ENCODE results near the gene COL7A1.

Gene COL7A1

GRCh38 chr3:48630407-48630806 lies 35.3 kb upstream of the COL7A1 start:
- peaks cover 16% of the 10 kb centered on the region; the same call in 1 of the 2 replicates for H4K20me1 ChIP-seq (ENCODE audit: insufficient read depth, low read length)
- no peak for DNase-seq
- H3K9me3 ChIP-seq (ENCODE audit: insufficient read depth, low read length, severe bottlenecking), result no peaks in the 10 kb centered on the region
- no peak overlapping the region for H3K4me2 ChIP-seq (ENCODE audit: insufficient read depth, low read length)
- peaks cover 64% of the 10 kb centered on the region for H3K36me3 ChIP-seq (ENCODE audit: insufficient read depth, low read length)
- no peaks in the 10 kb centered on the region for H3K27me3 ChIP-seq (ENCODE audit: insufficient read depth, low read length, poor library complexity)
- H3K4me1 ChIP-seq (ENCODE audit: insufficient read depth, low read length), result peaks cover 16% of the 10 kb centered on the region
- no peak overlapping the region for H3K9ac ChIP-seq (ENCODE audit: low read depth, low read length)
- peaks cover 9% of the 10 kb centered on the region; the same call in 1 of the 2 replicates for H3K79me2 ChIP-seq (ENCODE audit: insufficient read depth, low read length)
- no peak overlapping the region for H2AFZ ChIP-seq (ENCODE audit: low read depth, low read length)
- H3K4me3 ChIP-seq (ENCODE audit: low read depth in 1 of 2, low read length in 2 of 2), result no peak overlapping the region
- no peak for ATAC-seq (ENCODE audit: insufficient read depth, low read depth)
- H3K27ac ChIP-seq (ENCODE audit: low read length), result no peak overlapping the region
- TF ChIP-seq CTCF (IDR thresholded peaks at IDR 0.05; ENCODE audit: borderline replicate concordance, extremely low read depth, low read length, poor library complexity, severe bottlenecking) (no peak), EZH2 (IDR thresholded peaks at IDR 0.05; ENCODE audit: borderline replicate concordance, low read depth, low read length, severe bottlenecking) (no peak)

- H3K27ac ChIP-seq (ENCODE audit: low read length), result no peak overlapping the region
- no peak overlapping the region for H3K9ac ChIP-seq (ENCODE audit: low read depth, low read length)
- H3K9me3 ChIP-seq (ENCODE audit: insufficient read depth, low read length, severe bottlenecking), result no peaks in the 10 kb centered on the region
- peaks cover 16% of the 10 kb centered on the region for H3K4me1 ChIP-seq (ENCODE audit: insufficient read depth, low read length)
- ATAC-seq (ENCODE audit: insufficient read depth, low read depth), result no peak
- peaks cover 16% of the 10 kb centered on the region; the same call in 1 of the 2 replicates for H4K20me1 ChIP-seq (ENCODE audit: insufficient read depth, low read length)
- H3K4me3 ChIP-seq (ENCODE audit: low read depth in 1 of 2, low read length in 2 of 2), result no peak overlapping the region
- H3K36me3 ChIP-seq (ENCODE audit: insufficient read depth, low read length), result peaks cover 67% of the 10 kb centered on the region
- H3K4me2 ChIP-seq (ENCODE audit: insufficient read depth, low read length), result no peak overlapping the region
- peaks cover 9% of the 10 kb centered on the region; the same call in 1 of the 2 replicates for H3K79me2 ChIP-seq (ENCODE audit: insufficient read depth, low read length)
- H2AFZ ChIP-seq (ENCODE audit: low read depth, low read length), result no peak overlapping the region
- no peaks in the 10 kb centered on the region for H3K27me3 ChIP-seq (ENCODE audit: insufficient read depth, low read length, poor library complexity)
- TF ChIP-seq CTCF (IDR thresholded peaks at IDR 0.05; ENCODE audit: borderline replicate concordance, extremely low read depth, low read length, poor library complexity, severe bottlenecking) (no peak), EZH2 (IDR thresholded peaks at IDR 0.05; ENCODE audit: borderline replicate concordance, low read depth, low read length, severe bottlenecking) (no peak)
- no peak for DNase-seq
Measured at GRCh38 chr3:48629894-48630293, 34.8 kb upstream of the COL7A1 start.

- DNase-seq, result no peak
Measured at GRCh38 chr3:48628277-48629017, 33.3 kb upstream of the COL7A1 start.

More at GRCh38 chr3:48628277-48629017, 33.3 kb upstream of the COL7A1 start:
- H2AFZ ChIP-seq (ENCODE audit: low read depth, low read length), result no peak overlapping the region
- H3K4me3 ChIP-seq (ENCODE audit: low read depth in 1 of 2, low read length in 2 of 2), result no peak overlapping the region
- H3K9me3 ChIP-seq (ENCODE audit: insufficient read depth, low read length, severe bottlenecking), result no peaks in the 10 kb centered on the region
- no peak for ATAC-seq (ENCODE audit: insufficient read depth, low read depth)
- H3K79me2 ChIP-seq (ENCODE audit: insufficient read depth, low read length), result no peaks in the 10 kb centered on the region
- peaks cover 63% of the 10 kb centered on the region for H3K36me3 ChIP-seq (ENCODE audit: insufficient read depth, low read length)
- TF ChIP-seq CTCF (IDR thresholded peaks at IDR 0.05; ENCODE audit: borderline replicate concordance, extremely low read depth, low read length, poor library complexity, severe bottlenecking), result no peak
- no peak for TF ChIP-seq EZH2 (IDR thresholded peaks at IDR 0.05; ENCODE audit: borderline replicate concordance, low read depth, low read length, severe bottlenecking)
- no peak overlapping the region for H3K27ac ChIP-seq (ENCODE audit: low read length)
- 0 out of 2 replicates have a peak, but pooled peaks cover 4% of the 10 kb centered on the region for H4K20me1 ChIP-seq (ENCODE audit: insufficient read depth, low read length)
- H3K27me3 ChIP-seq (ENCODE audit: insufficient read depth, low read length, poor library complexity), result no peaks in the 10 kb centered on the region
- H3K4me2 ChIP-seq (ENCODE audit: insufficient read depth, low read length), result no peak overlapping the region
- no peak overlapping the region for H3K9ac ChIP-seq (ENCODE audit: low read depth, low read length)
- peaks cover 10% of the 10 kb centered on the region; the same call in 1 of the 2 replicates for H3K4me1 ChIP-seq (ENCODE audit: insufficient read depth, low read length)
